ENCODE results near the gene NEU1.

DNA sequence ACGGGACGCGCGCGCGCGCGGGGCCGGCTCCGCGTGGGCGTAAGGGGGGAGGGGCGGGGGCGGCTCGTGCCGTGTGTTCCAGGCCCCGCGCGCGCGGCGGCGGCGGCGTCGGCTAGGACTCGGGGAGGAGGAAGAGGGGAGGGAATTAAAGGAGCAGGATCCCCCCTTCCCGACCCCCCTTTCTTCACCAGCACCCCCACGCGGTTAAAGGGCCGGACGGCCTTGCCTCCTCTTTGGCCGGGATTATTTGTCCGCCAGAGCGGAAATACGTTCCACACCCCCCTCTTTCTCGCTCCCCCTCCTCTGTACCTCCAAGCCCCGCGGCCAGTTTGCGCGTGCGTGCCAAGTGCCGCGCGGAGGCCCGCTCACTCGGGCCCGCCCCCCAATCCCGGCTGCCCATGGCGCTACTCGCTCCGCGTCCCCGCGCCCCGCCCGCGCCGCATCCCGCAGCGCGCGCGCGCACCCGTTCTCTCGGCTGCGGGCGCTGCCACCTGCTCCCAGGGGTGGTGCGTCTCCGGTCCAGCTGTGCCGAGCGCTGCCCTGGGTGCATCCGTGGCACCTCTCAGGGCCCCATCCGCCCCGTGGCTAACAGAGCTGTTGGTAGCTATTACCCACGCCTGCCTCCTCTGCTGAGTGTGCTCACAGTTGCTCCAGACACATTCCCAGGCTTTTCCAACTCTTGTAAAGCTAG lies 39.5 kb upstream of the NEU1 start, which contains the start of gene ZBTB12:
- TF ChIP-seq POLR2A (IDR thresholded peaks at IDR 0.05): peak in 2 of 4 donors; percentile 28 to 61
- TF ChIP-seq, protein P1, sequence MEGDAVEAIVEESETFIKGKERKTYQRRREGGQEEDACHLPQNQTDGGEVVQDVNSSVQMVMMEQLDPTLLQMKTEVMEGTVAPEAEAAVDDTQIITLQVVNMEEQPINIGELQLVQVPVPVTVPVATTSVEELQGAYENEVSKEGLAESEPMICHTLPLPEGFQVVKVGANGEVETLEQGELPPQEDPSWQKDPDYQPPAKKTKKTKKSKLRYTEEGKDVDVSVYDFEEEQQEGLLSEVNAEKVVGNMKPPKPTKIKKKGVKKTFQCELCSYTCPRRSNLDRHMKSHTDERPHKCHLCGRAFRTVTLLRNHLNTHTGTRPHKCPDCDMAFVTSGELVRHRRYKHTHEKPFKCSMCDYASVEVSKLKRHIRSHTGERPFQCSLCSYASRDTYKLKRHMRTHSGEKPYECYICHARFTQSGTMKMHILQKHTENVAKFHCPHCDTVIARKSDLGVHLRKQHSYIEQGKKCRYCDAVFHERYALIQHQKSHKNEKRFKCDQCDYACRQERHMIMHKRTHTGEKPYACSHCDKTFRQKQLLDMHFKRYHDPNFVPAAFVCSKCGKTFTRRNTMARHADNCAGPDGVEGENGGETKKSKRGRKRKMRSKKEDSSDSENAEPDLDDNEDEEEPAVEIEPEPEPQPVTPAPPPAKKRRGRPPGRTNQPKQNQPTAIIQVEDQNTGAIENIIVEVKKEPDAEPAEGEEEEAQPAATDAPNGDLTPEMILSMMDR (IDR thresholded peaks at IDR 0.05): peak in 1 of 6 experiments; percentile 16

All from esophagus squamous epithelium (tissue), 4 donors.